GM18907 (cell line): ENCODE measurements around the gene MAP1LC3A.

Experiments
- ATAC-seq: cut with Tn5 transposase; IDR thresholded peaks from one replicate; pipeline ENCODE4 v1.9.1; 2021; ENCODE audit warnings: mild to moderate bottlenecking, moderate library complexity; ENCODE audit not compliant: unreplicated experiment

Gene MAP1LC3A

DNA sequence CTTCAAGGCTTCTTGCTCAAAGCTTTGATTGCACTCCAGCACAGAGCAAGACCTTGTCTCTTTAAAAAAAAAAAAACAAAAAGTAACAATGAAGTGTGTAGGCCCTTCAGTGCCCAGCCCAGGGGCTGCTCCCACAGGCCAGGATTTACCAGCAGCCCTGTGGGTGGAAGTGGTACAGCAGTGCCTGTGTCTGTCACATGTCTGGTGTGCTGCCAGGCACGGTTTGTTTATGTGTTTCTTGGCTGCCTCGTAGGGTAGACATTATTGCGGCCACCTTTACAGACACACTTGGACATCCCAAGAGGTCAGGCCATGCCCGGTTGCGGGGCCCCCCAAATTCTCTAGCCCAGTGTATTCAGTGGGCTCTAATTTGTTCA, 29.6 kb upstream of the MAP1LC3A start:
- no peak for ATAC-seq

DNA sequence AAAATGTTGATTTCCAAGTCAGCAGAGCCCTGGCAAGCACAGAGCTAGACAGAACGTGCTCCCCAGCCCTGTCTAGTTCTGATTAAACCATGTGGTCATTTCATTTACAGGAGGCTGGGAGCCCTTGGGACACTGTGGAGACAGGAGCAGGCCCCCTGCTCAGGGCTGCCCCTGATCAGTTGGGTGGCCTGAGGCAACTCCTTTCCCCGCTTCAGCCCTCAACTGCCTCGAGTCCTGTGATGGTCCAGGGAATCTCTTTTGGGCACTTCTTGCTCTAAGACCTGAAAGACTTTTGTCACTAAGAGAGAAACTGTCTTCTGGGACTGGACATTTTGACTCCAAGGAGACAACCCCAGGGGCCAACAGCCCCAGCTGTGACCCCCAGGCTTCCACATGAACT, 28.8 kb upstream of the MAP1LC3A start:
- ATAC-seq, result no peak

DNA sequence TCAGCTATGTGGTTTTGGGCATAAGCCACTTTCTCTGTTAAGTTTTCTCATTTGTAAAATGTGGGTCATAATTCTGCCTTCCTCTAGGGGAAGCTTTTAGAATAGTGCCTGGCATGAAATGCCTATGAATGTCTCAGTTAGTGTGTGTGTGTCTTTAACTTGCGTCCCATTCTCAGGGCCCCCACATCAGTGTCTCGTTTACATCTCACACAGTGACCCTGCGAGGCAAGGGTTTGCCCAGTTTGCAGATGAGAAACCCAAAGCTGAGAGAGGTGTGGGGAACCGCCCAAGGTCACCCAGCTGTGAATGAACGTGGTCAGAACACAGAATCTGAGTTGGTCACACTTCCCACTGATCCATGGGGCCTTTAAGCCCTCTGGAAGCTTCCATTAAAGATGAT, 28.2 kb upstream of the MAP1LC3A start:
- no peak for ATAC-seq

DNA sequence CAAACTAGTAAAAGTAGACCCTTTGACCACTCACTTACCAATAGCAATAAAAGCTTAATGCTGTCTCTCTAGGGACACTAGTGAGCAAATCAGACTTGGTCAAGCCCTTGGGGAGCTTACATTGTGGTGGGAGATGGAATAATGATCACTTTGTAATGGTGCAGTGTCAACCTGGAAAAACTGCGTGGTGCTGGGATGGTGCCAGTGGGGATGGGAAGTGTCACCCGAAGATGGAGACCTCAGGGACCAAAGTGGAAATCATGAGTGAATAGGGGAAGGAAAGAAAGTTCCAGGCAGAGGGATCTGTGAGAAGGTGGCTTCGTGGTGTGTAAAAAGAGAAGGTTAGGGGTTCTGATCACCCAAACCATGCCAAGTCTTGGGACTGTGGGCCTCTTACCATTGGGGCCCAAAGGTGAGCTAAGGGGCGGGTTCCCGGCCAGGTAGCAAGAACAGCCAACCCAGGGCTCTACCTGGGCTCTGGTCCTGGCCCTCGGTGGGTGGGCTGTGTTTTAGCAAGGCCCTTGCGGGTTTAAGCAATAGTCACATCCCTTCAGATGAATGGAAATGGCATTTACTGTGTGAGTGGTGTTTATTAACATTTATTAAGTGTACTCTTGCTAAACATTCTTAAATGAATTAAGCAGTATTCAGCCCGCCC, 26.8 kb upstream of the MAP1LC3A start:
- no peak for ATAC-seq

DNA sequence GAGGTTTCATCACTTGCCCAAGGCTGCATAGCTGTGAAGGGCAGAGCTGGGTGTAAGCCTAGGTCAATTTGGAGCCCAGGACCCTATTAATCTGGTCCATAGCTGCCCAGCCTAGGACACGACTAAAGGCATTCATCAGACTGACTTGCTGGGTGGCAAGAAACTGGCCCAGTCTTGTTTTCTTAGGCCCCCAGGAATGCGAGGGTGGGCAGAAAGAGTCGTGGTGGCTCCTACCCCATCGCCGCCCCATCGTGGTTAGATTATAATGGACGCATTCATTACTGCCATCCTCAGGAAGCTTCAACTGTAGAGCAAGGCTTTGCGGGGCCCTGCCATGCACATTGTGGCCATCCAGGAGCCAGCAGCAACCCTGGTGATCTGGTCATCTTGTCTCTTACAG, 26.2 kb upstream of the MAP1LC3A start:
- no peak for ATAC-seq

DNA sequence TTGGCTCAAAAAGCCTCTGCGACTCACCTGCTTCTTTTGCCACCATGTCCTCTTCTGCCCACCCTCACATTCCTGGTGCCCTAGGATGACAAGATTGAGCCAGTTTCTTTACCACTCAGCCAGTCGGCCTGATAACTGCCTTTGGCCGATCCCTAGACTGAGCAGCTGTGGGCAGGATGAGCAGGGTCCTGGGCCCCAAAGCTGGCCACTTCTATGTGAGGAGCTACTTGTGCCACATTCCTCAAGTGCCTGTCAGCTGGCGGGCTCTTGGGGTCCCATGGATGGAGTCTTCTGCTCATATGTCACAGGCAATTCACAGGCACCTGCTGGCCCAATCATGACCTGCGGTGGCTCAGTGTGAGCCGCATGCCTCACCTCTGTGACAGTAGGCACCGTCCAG, 25.8 kb upstream of the MAP1LC3A start:
- ATAC-seq, result no peak

DNA sequence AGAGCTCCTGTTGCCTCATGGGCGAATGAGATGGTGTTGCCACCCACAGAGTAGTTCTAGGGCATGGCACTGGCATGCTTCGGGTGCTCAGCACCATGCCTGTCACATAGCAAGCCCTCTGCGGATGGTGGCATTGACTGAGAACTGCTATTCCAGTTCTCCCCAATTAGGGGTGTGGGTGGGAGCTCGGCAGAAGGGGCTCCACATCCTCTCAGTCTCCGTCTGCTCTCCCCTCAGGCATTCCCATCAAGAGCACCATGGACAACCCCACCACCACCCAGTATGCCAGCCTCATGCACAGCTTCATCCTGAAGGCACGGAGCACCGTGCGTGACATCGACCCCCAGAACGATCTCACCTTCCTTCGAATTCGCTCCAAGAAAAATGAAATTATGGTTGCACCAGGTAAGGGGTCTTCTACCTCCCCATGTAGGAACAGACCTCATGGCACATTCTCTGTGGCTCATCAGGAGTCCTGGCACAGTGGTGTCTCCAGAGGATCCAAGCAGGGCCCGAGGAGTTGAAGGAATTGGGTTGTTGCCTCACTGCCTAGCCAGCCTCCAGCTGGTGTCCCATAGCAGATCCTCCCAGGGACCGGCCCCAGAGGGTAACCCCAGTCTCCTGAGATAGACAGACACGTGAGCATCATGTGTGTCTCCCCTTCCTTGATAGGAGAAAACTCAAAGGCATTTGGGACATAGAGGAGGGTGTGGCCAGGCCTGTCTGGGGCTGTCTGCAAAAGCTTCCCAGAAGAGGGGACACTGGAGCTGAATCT, 23.9 kb upstream of the MAP1LC3A start:
- ATAC-seq, result no peak

DNA sequence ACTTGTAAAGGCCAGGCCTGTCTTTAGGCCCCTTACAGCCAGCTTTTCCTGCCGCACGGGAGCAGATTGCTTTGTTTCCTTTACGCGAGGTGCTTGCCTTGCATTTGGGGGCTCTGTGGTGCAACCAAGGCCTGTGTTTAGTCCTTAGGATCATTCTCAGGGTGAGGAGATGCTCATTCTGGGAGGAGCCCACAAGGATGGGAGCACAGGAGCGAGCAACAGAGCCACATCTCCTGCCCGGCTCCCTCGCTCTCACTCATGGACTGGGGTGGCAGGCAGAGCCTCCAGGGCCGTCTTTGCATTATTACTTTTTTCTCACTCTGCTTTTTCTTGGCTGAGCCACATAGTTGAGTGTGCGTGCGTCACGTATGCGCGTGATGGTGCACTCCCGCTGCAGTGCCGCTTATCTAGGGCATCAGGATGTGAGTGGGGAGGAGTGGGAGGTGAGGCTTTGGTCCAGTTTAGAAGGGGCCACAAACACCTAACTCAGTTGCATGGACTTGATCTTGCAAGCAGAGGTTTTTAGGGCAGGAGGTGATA, 23.1 kb upstream of the MAP1LC3A start:
- no peak for ATAC-seq

DNA sequence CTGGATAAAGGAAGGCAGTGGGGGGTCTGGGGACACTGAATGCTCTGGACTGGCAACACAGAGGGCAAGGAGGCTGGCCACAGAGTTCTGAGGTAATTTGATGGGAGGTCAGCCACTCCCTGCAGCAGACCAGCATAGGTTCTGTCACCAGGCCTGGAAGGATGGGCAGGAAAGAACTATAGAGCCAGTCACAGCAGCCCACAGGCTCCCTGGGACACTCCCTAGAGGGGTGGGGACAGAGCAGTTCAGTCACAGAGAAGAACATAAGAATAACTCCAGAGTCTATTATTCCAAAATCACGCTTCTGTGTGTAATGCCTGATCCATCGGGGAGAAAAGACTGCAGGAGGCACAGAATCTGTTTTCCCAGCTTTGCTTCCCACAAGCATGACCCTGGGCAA, 22.7 kb upstream of the MAP1LC3A start:
- no peak for ATAC-seq

DNA sequence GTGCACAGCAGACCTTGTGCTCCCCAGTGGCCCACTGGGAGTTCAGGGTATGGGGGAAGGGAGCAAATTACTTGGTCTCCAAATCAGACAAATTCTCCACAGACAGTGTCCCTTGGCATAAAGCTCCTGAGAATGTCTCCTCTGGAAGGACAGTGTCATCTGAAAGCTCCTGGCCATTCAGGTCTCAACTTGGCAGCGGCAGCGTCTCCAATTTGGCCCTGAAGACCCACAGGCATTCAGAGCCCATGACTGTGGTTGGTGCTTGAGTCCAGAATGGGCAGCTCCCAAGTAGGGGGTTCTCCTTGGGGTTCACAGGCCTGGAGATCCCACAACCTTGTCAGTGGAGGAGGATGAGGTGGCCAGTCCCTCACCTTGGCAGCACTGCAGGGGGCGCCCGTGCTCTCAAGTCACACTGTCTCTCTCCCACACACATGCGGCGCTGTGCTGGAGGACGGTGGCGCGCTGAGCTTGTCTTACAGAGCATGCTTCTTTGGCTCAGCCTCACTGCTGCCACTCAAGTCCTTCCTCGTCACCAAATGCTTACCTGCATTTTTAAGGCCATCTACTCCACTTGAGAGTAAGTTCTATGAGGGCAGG, 21.6 kb upstream of the MAP1LC3A start:
- no peak for ATAC-seq

DNA sequence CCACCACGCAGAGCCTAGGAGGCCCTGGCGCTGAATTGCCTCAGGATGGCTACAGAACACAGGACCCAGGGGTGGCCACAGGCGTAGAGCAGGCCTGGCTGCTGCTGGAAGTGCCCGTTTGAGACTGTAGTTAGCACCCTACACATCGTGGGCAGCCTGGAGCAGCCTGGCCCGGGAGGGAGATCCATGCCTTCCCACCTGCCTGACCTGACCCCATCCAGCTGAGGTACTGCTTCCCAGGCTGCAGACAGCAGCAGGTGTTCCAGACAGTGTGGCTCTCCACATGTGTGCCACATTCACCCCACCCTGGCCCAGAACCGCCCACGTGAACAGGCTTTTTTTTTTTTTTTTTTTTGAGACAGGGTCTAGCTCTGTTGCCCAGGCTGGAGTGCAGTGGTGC, 20.9 kb upstream of the MAP1LC3A start:
- no peak for ATAC-seq

DNA sequence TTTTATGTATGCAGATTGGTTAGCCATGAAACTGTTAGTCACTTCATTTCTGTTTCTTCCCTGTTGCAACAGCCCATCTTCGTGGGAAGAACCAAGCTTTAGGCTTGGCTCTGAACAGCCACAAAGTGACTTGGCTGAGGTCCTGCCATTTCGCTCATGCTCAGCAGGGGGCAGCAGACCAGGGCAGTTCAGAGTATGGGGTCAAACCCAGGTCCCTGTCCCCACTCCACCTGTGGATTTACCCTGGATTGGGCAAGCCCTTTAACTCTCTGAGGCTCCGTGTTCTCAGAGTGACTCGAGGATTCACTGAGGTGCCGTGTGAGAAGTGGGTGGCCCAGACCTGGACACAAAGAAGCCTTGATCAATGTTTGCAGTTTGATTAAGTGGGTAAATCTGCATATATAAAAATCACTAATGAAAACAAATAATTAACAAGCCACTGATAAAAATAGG, 19.8 kb upstream of the MAP1LC3A start:
- ATAC-seq, result no peak

DNA sequence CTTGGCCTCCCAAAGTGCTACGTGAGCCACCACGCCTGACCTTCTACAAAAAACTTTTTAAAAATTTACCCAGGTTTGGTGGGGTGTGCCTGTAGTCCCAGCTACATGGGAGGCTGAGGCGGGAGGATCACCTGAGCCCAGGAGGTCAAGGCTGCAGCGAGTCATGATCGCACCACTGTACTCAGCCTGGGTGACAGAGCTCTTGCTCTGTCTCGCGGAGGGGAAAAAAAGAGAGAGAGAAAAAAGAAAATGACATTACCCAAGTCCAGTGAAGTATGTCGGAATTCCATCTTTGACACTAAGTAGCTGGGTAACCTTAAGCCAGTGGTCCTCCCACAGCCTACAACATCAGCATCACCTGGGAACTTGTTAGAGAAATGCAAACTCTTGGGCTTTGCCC, 18.8 kb upstream of the MAP1LC3A start:
- no peak for ATAC-seq

DNA sequence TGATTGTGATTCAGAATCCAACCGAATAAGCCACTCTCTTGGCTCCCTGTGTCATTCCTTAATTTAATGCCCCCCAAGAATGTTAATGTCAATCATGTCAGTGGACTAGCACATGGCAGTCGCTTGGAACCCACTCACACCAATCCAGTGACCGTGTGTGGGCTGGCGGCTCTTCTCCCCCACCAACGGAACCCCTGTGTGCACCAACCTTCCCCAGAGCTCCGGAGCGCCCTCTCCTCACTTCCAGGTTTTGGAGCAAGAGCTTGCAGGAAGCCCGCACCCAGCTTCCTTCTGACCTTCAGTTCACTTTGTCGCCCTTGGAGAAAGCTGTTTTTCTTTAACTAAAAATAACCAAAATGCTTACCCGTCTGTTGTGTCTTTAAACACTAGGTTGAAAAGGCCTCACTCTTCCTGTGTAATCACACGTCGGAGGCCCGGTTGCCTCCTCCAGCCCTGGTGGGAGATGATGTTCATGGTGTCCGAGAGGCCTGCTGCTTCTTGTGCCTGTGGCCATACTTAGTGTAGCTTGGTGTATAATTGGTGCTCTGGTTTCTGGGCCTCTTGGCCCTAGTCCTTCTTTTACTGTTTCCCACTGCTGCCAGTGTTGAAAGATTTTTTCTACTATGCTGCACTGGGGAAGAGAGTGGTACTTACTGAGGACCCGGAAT, 17.8 kb upstream of the MAP1LC3A start:
- ATAC-seq, result no peak

DNA sequence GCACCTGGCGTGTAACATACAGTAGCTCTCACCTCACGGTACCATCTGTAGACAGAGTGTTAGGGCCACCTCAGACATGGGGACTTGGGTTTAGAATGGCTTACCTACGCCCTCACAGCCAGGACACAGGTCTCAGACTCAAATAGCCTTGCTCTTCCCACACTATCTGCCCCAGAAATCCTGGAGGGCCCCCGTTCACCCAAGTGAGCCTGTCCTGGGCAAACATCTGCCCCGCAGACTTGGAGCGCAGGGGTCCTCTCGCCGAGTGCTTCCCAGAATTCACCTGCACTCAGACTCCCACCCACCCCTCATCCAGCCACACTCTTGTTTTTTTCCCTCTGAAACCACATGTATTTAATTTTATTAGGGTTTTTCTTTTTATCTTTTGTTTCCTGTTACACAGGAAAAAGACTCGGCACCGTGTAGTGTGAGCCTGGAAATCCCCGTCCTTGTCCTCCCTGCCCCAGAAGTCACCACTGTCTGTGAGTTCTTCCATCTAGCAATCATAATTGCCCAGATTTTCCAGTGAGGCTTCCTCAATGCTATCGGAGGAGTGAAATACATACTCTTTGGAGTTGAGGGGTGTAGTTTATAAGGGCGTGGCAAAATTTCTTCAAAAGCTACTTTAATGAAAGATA, 17.1 kb upstream of the MAP1LC3A start:
- no peak for ATAC-seq

DNA sequence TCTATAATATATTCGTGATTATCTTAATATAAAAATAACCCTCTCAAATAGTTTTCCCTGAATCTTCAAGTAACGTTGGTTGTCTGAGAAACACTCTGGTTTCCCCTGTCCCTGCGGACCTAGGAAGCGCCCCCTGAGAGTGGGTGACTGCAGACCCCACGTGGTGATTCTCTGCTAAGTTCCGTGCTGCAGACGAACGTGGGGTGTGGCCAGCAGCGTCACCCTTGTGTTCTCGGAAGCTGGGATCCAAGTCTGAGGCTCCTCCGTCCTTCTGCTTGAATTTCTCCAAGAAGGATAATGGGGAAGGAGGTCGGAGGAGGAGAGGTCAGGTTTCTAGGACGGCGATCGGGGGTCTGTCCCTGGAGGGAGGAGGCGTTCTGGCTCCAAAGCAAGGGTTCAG, 16.6 kb upstream of the MAP1LC3A start:
- no peak for ATAC-seq

DNA sequence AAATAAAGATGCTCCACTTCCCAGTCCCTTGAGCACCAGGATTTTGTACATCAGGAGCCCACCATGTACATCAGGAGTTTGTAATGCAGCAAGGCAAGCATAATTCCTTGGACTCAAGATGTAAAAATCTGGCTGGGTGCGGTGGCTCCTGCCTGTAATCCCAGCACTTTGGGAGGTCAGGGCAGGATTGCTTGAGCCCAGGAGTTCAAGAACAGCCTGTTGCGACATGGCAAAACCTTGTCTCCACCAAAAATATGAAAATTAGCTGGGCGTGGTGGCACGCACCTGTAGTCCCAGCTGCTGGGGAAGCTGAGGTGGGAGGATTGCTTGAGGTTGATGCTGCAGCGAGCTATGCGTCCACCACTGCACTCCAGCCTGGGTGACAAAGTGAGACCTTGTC, 16.1 kb upstream of the MAP1LC3A start:
- ATAC-seq, result no peak

DNA sequence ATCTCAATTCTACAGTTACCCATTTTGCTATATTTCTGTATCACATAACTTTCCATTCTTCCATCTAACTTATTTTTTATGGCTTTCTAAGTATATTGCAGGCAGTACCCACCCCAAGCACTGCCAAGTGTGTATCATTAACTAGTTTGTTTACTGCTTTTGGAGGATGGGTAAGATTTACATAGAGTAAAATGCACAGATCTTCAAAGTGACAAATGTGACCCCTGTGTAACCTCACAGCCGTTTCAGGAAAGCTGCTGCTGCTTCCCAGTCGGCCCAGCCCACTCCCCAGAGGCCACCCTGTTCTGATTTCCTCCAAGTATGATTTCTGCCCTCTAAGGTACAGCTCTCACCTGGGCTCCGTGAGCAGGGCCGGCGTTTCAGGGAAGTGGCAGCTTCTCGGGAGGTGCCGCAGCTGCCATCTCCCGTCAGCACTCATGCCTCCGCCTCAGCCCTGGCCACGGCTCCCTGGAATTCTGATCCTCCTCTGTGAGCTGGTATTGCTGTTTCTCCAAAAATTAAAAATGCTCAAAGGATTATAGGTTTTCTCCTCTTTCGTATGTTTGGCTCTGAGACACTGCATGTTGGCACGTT, 15.0 kb upstream of the MAP1LC3A start:
- no peak for ATAC-seq

DNA sequence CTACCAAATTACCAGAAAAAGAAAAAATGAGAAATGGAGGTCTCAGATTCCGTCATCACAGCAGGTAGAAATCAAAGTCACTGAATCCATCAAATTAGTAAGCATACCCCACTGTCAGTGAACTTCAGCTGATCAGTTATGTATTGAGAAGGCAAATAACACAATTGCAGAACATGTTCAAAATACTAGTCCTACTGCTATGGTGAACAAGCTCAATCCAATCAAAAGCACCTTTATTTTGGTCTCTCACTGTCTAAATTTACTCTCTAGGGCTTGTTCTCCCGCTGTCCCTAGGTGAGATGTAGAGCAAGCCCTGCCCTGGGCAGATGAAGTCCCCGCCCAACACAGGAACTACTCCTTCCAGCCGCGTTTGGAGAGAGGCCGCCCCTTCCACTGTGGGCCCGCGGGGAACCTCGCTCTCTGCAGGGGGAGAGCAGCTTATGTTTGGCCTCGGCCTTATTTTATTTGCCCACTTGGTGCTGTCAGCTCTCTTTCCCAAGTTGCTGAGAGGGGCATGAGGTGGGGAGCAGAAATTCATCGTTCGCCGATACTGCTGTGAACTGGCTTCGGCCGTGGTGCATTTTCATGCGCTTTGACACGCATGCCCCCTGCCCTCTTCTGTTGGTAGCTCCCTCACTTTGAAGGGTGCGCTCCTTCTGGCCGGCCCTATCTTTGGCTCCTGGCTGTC, 14.3 kb upstream of the MAP1LC3A start:
- no peak for ATAC-seq

DNA sequence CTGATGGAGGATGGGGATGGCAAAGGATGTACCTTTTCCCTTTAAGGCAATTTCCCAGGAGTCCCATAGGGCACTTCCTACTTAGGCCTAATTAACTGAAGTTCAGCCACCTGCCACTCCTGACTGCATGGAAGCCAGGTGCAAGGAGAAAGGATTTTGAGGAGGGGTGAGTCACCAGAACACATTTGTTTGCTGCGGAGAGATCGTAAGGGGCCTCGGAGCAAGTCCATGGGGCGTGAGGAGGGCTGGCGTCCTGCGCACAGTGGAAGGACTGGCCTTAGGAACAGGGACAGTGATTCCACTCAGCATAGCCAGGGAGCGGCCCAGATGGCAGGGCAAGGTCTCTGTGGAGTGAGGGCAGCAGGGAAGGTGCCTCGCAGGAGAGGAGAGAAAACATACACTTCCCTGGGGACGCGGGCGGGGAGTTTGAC, 11.8 kb upstream of the MAP1LC3A start:
- ATAC-seq, result no peak
